Measurements from ENCODE around the gene SSH2. TPM values are rescaled to one million over a fixed set of nuclear protein-coding genes. Genes with fewer than 3 reads are reported as not detected.

Gene SSH2
- total and polyA plus RNA-seq, 2 donors (not counting 1 experiment from before 2014, with no cell fraction given), result 51.5 to 183 TPM

GRCh38 chr17:29674281-29674680, 255.7 kb downstream of the SSH2 start:
- Mint-ChIP-seq H3K9me3 (ENCODE audit: insufficient read depth) (no peaks in the 10 kb centered on the region), H3K4me1 (peaks cover 30% of the 10 kb centered on the region), H3K27me3 (no peaks in the 10 kb centered on the region), H3K27ac (peak overlapping the region; percentile 72), H3K4me3 (no peak overlapping the region)
- intact Hi-C loops (cut with micrococcal nuclease), result no loop called here
- no peak for DNase-seq
- Histone ChIP-seq H3K4me2 (replicated peaks; ENCODE audit: low read depth, low read length, poor library complexity, severe bottlenecking) (no peak overlapping the region), H3K4me3 (ENCODE audit: control extremely low read depth in 1 of 5, extremely low read depth in 1 of 5, insufficient read depth in 1 of 5, low read depth in 2 of 5, low read length in 4 of 5) (no peak overlapping the region), H3K9ac (ENCODE audit: low read length) (no peak overlapping the region), H3K79me2 (ENCODE audit: control insufficient read depth, insufficient read depth, low read length) (peaks cover 35% of the 10 kb centered on the region), H3K36me3 (replicated peaks in 1 of 2; ENCODE audit: control extremely low read depth in 1 of 2, control insufficient read depth in 1 of 2, extremely low read depth in 1 of 2, insufficient read depth in 2 of 2, low read length in 1 of 2) (peaks cover 17 to 84% of the 10 kb centered on the region in 2 experiments), H3K27ac (ENCODE audit: low read length in 2 of 2) (peak overlapping the region in 1 of 2 donors; percentile 43), H3K27me3 (replicated peaks in 1 of 4; ENCODE audit: control extremely low read depth in 1 of 4, control insufficient read depth in 3 of 4, insufficient read depth in 4 of 4, low read length in 3 of 4) (no peaks in the 10 kb centered on the region), H2AFZ (ENCODE audit: insufficient read depth, low read depth, low read length, poor library complexity, severe bottlenecking) (no peak overlapping the region), H3K9me3 (ENCODE audit: control extremely low read depth in 1 of 3, control insufficient read depth in 2 of 3, insufficient read depth in 1 of 3, low read length in 2 of 3) (peaks cover 0 to 1% (median 0%) of the 10 kb centered on the region in 3 donors), H3K4me1 (ENCODE audit: control insufficient read depth in 2 of 2, insufficient read depth in 2 of 2, low read length in 2 of 2) (peaks cover 7 to 11% of the 10 kb centered on the region in 2 donors), H4K20me1 (ENCODE audit: control insufficient read depth, insufficient read depth, low read length, poor library complexity, severe bottlenecking) (no peaks in the 10 kb centered on the region)
- CTCF ChIA-PET, result interaction anchor here (0.6 to 2.5 kb wide), 7 partner anchors 11 to 304 kb away, joined by 3 to 13 read pairs (median 3); no protein-coding TSS in a partner anchor
- ATAC-seq (ENCODE audit: low read depth), result no peak
- no peak for TF ChIP-seq EZH2 (IDR thresholded peaks at IDR 0.05; ENCODE audit: borderline replicate concordance, insufficient read depth, low read depth, low read length, poor library complexity, severe bottlenecking)
- TF ChIP-seq, protein P1, sequence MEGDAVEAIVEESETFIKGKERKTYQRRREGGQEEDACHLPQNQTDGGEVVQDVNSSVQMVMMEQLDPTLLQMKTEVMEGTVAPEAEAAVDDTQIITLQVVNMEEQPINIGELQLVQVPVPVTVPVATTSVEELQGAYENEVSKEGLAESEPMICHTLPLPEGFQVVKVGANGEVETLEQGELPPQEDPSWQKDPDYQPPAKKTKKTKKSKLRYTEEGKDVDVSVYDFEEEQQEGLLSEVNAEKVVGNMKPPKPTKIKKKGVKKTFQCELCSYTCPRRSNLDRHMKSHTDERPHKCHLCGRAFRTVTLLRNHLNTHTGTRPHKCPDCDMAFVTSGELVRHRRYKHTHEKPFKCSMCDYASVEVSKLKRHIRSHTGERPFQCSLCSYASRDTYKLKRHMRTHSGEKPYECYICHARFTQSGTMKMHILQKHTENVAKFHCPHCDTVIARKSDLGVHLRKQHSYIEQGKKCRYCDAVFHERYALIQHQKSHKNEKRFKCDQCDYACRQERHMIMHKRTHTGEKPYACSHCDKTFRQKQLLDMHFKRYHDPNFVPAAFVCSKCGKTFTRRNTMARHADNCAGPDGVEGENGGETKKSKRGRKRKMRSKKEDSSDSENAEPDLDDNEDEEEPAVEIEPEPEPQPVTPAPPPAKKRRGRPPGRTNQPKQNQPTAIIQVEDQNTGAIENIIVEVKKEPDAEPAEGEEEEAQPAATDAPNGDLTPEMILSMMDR (IDR thresholded peaks at IDR 0.05), result no peak
- POLR2A ChIA-PET, result no interaction called here
- 0% methylated on average over 1 of the region's 1 CpG for WGBS (ENCODE audit: insufficient coverage)

GRCh38 chr17:29671661-29672060, 258.4 kb downstream of the SSH2 start:
- no peak overlapping the region for H3K4me3 ChIP-seq (ENCODE audit: control extremely low read depth in 1 of 5, extremely low read depth in 1 of 5, insufficient read depth in 1 of 5, low read depth in 2 of 5, low read length in 4 of 5)
- H3K4me3 Mint-ChIP-seq, result no peak overlapping the region
- peaks cover 7 to 11% of the 10 kb centered on the region in 2 donors for H3K4me1 ChIP-seq (ENCODE audit: control insufficient read depth in 2 of 2, insufficient read depth in 2 of 2, low read length in 2 of 2)
- H3K79me2 ChIP-seq (ENCODE audit: control insufficient read depth, insufficient read depth, low read length), result peaks cover 10% of the 10 kb centered on the region
- no peak overlapping the region for H3K4me2 ChIP-seq (replicated peaks; ENCODE audit: low read depth, low read length, poor library complexity, severe bottlenecking)
- H3K4me1 Mint-ChIP-seq, result peaks cover 23% of the 10 kb centered on the region
- no peak overlapping the region for H3K27ac Mint-ChIP-seq
- CTCF ChIA-PET, result interaction anchor here (0.6 to 3.3 kb wide), 5 partner anchors 9 to 119 kb away, joined by 3 to 15 read pairs (median 4); no protein-coding TSS in a partner anchor
- H3K27me3 Mint-ChIP-seq, result no peaks in the 10 kb centered on the region
- no peak overlapping the region for H2AFZ ChIP-seq (ENCODE audit: insufficient read depth, low read depth, low read length, poor library complexity, severe bottlenecking)
- H4K20me1 ChIP-seq (ENCODE audit: control insufficient read depth, insufficient read depth, low read length, poor library complexity, severe bottlenecking), result no peaks in the 10 kb centered on the region
- POLR2A ChIA-PET, result no interaction called here
- ATAC-seq (ENCODE audit: low read depth) (no peak), DNase-seq (no peak)
- peaks cover 0 to 1% (median 0%) of the 10 kb centered on the region in 3 donors for H3K9me3 ChIP-seq (ENCODE audit: control extremely low read depth in 1 of 3, control insufficient read depth in 2 of 3, insufficient read depth in 1 of 3, low read length in 2 of 3)
- 100% methylated on average over 1 of the region's 5 CpGs for WGBS (ENCODE audit: insufficient coverage)
- no peaks in the 10 kb centered on the region for H3K27me3 ChIP-seq (replicated peaks in 1 of 4; ENCODE audit: control extremely low read depth in 1 of 4, control insufficient read depth in 3 of 4, insufficient read depth in 4 of 4, low read length in 3 of 4)
- no peaks in the 10 kb centered on the region for H3K9me3 Mint-ChIP-seq (ENCODE audit: insufficient read depth)
- no peak overlapping the region for H3K27ac ChIP-seq (ENCODE audit: low read length in 2 of 2)
- no peak overlapping the region for H3K9ac ChIP-seq (ENCODE audit: low read length)
- peaks cover 12 to 87% of the 10 kb centered on the region in 2 experiments for H3K36me3 ChIP-seq (replicated peaks in 1 of 2; ENCODE audit: control extremely low read depth in 1 of 2, control insufficient read depth in 1 of 2, extremely low read depth in 1 of 2, insufficient read depth in 2 of 2, low read length in 1 of 2)
- TF ChIP-seq, protein P1 (IDR thresholded peaks at IDR 0.05), result no peak
- TF ChIP-seq EZH2 (IDR thresholded peaks at IDR 0.05; ENCODE audit: borderline replicate concordance, insufficient read depth, low read depth, low read length, poor library complexity, severe bottlenecking), result no peak
- intact Hi-C loops (cut with micrococcal nuclease), result no loop called here

All from B cell (primary cell).